Smooth muscle cell (in vitro differentiated cells): Measurements from ENCODE around the gene RGMA. TPM values are rescaled to one million over a fixed set of nuclear protein-coding genes. Genes with fewer than 3 reads are reported as not detected.

Experiments used
- DNase-seq: peaks from one replicate; lab custom pipeline; 2025; ENCODE audit not compliant: unreplicated experiment; lab: John Stamatoyannopoulos, UW
- H2AFZ ChIP-seq: fragments of 200-600 bp; sonication (generic); 2 replicates; pipeline ENCODE4 v1.6.0; 2016; ENCODE audit warnings: antibody characterized with exemption, low read depth, mild to moderate bottlenecking
- H3F3A ChIP-seq: fragments of 200-600 bp; sonication (generic); 2 replicates; pipeline ENCODE4 v1.6.0; 2017; ENCODE audit warnings: antibody characterized with exemption, low read depth
- H3K27ac ChIP-seq: fragments of 200-600 bp; sonication (generic); 2 replicates; pipeline ENCODE4 v1.5.1; 2016; ENCODE audit warnings: low read depth, mild to moderate bottlenecking
- H3K27me3 ChIP-seq: fragments of 200-600 bp; sonication (generic); 2 replicates; pipeline ENCODE4 v1.6.1; 2016; ENCODE audit warnings: low read depth, mild to moderate bottlenecking
- H3K36me3 ChIP-seq: fragments of 200-600 bp; sonication (generic); 2 replicates; pipeline ENCODE4 v1.5.1; 2016; ENCODE audit warnings: low read depth
- H3K4me1 ChIP-seq: fragments of 200-600 bp; sonication (generic); 2 replicates; pipeline ENCODE4 v1.5.1; 2016; ENCODE audit warnings: low read depth
- H3K4me2 ChIP-seq: fragments of 200-600 bp; sonication (generic); 2 replicates; pipeline ENCODE4 v1.6.0; 2016; ENCODE audit warnings: mild to moderate bottlenecking
- H3K4me3 ChIP-seq: fragments of 200-600 bp; sonication (generic); 2 replicates; pipeline ENCODE4 v1.5.1; 2016; ENCODE audit warnings: mild to moderate bottlenecking
- H3K79me2 ChIP-seq: fragments of 200-600 bp; sonication (generic); 2 replicates; pipeline ENCODE4 v1.6.0; 2016; ENCODE audit warnings: low read depth, mild to moderate bottlenecking
- H3K9ac ChIP-seq: fragments of 200-600 bp; sonication (generic); 2 replicates; pipeline ENCODE4 v1.6.0; 2016; ENCODE audit warnings: low read depth
- H3K9me3 ChIP-seq: fragments of 200-600 bp; sonication (generic); replicated peaks from 2 replicates; pipeline ENCODE4 v1.5.1; 2016; ENCODE audit warnings: low read depth
- H4K20me1 ChIP-seq: fragments of 200-600 bp; sonication (generic); 2 replicates; pipeline ENCODE4 v1.6.0; 2016; ENCODE audit warnings: low read depth
- WGBS: methylation state at CpG from one replicate; pipeline ENCODE4 v1.1.7; 2016; ENCODE audit warnings: low lambda C conversion rate; 5-methylcytosine and 5-hydroxymethylcytosine counted together
- polyA plus RNA-seq: library from polyadenylated mRNA; unstranded; fragments of >200 nt; fragmentation: Nextera tagmentation; extraction: Ambion mirVana; gene quantifications from 2 replicates; pipeline ENCODE4 v1.2.1, GENCODE V29; 2016
- total RNA-seq: library from RNA; depleted of rRNA; stranded (reverse); fragments of >200 nt; gene quantifications from 2 replicates; pipeline ENCODE4 v1.2.3, GENCODE V29; 2014
- TF ChIP-seq, protein P1 (sequence below): fragments of 200-600 bp; sonication (generic); IDR thresholded peaks from 2 replicates; pipeline ENCODE4 v1.5.1; 2017; ENCODE audit warnings: borderline replicate concordance, mild to moderate bottlenecking, antibody characterized with exemption; ENCODE audit not compliant: insufficient read depth, poor library complexity, severe bottlenecking

Gene RGMA
- total and polyA plus RNA-seq, 2 experiments from 2014 or later: 0.04 to 0.35 TPM

DNA sequence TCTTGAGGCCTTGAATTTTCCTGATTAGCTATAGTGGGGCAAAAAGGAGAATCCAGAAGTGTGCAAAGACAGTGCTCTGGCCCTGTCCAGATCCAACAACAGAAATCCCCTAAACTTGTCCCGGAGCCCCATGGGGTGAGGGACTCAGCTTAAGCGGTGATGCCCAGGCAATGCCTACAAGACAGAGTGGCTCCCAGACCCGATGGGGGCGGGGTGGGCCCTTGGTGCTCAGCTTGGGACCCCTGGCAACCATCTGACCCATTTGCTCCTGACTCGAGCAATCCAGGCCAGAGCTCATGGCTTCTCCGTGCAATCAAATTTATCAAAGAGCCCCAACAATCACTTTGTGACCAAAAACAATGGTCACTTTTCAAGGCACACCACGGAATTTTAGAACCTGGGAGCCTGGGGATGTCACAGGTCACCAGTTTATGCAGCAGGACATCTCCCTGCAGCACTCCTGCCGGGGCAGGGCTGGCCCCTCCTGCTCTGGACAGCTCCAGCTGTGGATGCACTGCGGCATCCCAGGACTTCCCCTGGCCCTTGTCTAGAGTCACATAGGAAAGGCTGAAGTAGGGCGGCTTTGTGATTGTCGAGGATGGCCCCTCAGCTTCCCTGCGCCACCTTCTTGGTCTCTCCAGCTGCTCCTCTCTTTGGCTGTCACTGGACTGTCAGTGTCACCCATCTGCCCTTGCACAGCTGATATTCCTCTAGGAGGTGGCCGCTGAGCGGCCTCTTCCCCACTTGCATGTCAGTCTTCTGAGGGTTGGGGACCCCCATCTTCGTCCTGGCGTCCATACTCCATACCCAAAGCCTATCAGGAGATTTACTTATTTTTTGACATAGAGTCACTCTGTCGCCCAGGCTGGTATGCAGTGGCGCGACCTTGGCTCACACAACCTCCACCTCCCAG lies 28.4 kb downstream of the RGMA start:
- WGBS: 86% methylated on average over 19 of the region's 19 CpGs
- no peak for DNase-seq
- Histone ChIP-seq H3F3A (no peaks in the 10 kb centered on the region), H3K36me3 (no peaks in the 10 kb centered on the region), H3K4me3 (no peak overlapping the region), H4K20me1 (no peaks in the 10 kb centered on the region), H3K27ac (no peak overlapping the region), H3K9me3 (no peaks in the 10 kb centered on the region), H3K27me3 (peaks cover 20% of the 10 kb centered on the region), H3K79me2 (no peaks in the 10 kb centered on the region), H3K9ac (no peak overlapping the region), H3K4me1 (peaks cover 27% of the 10 kb centered on the region), H2AFZ (no peak overlapping the region), H3K4me2 (no peak overlapping the region)
- TF ChIP-seq, protein P1, sequence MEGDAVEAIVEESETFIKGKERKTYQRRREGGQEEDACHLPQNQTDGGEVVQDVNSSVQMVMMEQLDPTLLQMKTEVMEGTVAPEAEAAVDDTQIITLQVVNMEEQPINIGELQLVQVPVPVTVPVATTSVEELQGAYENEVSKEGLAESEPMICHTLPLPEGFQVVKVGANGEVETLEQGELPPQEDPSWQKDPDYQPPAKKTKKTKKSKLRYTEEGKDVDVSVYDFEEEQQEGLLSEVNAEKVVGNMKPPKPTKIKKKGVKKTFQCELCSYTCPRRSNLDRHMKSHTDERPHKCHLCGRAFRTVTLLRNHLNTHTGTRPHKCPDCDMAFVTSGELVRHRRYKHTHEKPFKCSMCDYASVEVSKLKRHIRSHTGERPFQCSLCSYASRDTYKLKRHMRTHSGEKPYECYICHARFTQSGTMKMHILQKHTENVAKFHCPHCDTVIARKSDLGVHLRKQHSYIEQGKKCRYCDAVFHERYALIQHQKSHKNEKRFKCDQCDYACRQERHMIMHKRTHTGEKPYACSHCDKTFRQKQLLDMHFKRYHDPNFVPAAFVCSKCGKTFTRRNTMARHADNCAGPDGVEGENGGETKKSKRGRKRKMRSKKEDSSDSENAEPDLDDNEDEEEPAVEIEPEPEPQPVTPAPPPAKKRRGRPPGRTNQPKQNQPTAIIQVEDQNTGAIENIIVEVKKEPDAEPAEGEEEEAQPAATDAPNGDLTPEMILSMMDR: no peak

DNA sequence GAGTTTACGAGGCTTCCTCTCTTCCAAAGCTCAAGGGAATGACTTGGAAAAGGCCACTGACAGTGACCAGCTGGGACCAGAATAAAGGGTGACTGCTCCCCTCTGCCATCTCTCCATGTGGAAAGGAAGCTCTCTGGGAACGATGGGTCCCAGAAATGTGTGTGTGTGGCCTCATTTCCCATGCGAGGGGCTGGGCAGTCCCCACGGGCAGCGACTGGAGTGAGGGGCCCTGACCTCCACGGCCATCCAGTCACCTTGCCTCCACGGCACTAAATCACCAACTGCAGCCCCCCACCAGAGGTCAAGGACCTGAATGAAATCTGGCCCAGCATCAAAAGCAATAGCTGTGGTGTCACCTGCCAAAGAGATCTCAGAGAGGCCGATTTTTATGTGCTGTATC lies 29.6 kb downstream of the RGMA start:
- Histone ChIP-seq H3K9me3 (no peaks in the 10 kb centered on the region), H3K27me3 (peaks cover 20% of the 10 kb centered on the region), H3K4me1 (peaks cover 24% of the 10 kb centered on the region), H3K79me2 (no peaks in the 10 kb centered on the region), H3K27ac (no peak overlapping the region), H3F3A (no peaks in the 10 kb centered on the region), H3K4me3 (no peak overlapping the region), H2AFZ (no peak overlapping the region), H3K9ac (no peak overlapping the region), H4K20me1 (no peaks in the 10 kb centered on the region), H3K36me3 (no peaks in the 10 kb centered on the region), H3K4me2 (no peak overlapping the region)
- WGBS: 87% methylated on average over 8 of the region's 8 CpGs
- no peak for DNase-seq
- TF ChIP-seq, protein P1: no peak

DNA sequence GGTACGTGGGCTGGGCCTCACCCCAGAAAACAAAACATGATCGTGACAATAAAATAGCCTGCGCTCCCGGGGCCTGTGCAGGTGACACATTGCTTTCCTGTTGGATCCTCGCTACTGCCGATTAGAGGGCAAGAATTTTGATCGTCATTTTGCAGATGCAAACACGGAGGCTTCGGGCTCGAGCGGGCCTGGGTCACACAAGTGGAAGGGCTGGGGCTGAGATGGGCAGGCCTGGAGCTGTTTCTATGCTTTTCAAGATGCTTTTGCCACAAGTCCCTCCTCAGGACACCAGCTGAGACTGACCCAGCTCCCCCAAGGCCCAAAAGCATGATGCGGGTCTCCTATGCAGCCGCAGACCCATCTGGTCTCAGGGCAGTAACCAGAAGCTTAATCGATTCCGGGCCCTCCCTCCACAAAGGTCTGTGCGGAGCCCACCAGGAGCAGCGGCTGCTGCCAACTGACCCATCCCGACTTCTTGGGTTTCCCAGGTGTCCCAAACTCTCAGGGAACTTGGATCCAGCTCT lies 30.0 kb downstream of the RGMA start:
- no peaks in the 10 kb centered on the region for H3F3A ChIP-seq
- no peaks in the 10 kb centered on the region for H4K20me1 ChIP-seq
- TF ChIP-seq, protein P1: no peak
- no peak overlapping the region for H3K4me3 ChIP-seq
- H3K27ac ChIP-seq: no peak overlapping the region
- no peak overlapping the region for H2AFZ ChIP-seq
- H3K79me2 ChIP-seq: no peaks in the 10 kb centered on the region
- 84% methylated on average over 18 of the region's 18 CpGs for WGBS
- H3K9me3 ChIP-seq: no peaks in the 10 kb centered on the region
- H3K27me3 ChIP-seq: peaks cover 19% of the 10 kb centered on the region
- H3K9ac ChIP-seq: no peak overlapping the region
- H3K36me3 ChIP-seq: no peaks in the 10 kb centered on the region
- no peak for DNase-seq
- no peak overlapping the region for H3K4me2 ChIP-seq
- peaks cover 24% of the 10 kb centered on the region for H3K4me1 ChIP-seq

DNA sequence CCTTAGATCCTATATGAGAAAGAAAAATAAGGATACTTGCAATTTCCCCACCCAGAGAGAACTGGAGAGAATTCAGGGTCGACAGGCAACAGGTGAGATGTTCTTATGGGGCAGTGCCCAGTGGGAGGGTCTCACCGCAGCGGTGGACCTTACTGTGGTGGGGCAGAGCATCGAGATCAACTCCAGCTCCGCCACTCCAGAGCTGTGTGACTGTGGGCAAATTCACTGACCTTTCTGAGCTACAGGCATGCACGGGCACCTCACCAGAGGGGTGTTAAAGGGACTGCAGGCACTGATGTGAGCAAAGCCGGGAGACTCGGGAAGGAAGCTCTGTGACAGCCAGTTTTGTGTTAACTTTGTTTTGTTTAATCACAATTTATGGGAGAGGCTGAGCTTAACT lies 30.9 kb downstream of the RGMA start:
- H2AFZ ChIP-seq: no peak overlapping the region
- 93% methylated on average over 8 of the region's 8 CpGs for WGBS
- H4K20me1 ChIP-seq: no peaks in the 10 kb centered on the region
- H3K9ac ChIP-seq: no peak overlapping the region
- H3K9me3 ChIP-seq: no peaks in the 10 kb centered on the region
- H3K4me1 ChIP-seq: peaks cover 17% of the 10 kb centered on the region
- H3K27ac ChIP-seq: no peak overlapping the region
- H3K27me3 ChIP-seq: peaks cover 10% of the 10 kb centered on the region
- no peaks in the 10 kb centered on the region for H3F3A ChIP-seq
- H3K36me3 ChIP-seq: no peaks in the 10 kb centered on the region
- DNase-seq: no peak
- H3K4me2 ChIP-seq: no peak overlapping the region
- no peak overlapping the region for H3K4me3 ChIP-seq
- TF ChIP-seq, protein P1: no peak
- H3K79me2 ChIP-seq: no peaks in the 10 kb centered on the region
